Hematopoietic multipotent progenitor cell treated with erythropoietin and hydrocortisone succinate and interleukin-3 and kit ligand, for 6 days (in vitro differentiated cells): ENCODE data around the gene DYNLT4.
A peak's percentile ranks its signal among the peaks of the same experiment; 100 is the strongest.
"Not testable (repeated sequence)": the region's sequence is repeated elsewhere in the genome, so short reads cannot be mapped to it uniquely, and the experiment has no call there.

Experiments used
- DNase-seq: peaks from one replicate; pipeline ENCODE4 v3.0.0-alpha.2; 2015

The DYNLT4 gene

GRCh38 chr1:44786841-44787426, 20.2 kb downstream of the DYNLT4 start:
- DNase-seq, result no peak

- DNase-seq, result peak; percentile 83
Observed at GRCh38 chr1:44786138-44786840, 20.9 kb downstream of the DYNLT4 start.

- DNase-seq, result no peak
Observed at GRCh38 chr1:44785501-44786137, 21.5 kb downstream of the DYNLT4 start.

GRCh38 chr1:44785029-44785380, 22.1 kb downstream of the DYNLT4 start:
- DNase-seq, result no peak

- peak; percentile 53 for DNase-seq
Observed at GRCh38 chr1:44784094-44785028, 22.8 kb downstream of the DYNLT4 start.

GRCh38 chr1:44783697-44784093, 23.5 kb downstream of the DYNLT4 start:
- DNase-seq, result no peak

GRCh38 chr1:44780583-44781121, 26.5 kb downstream of the DYNLT4 start:
- no peak for DNase-seq

GRCh38 chr1:44778705-44779576, 28.2 kb downstream of the DYNLT4 start:
- DNase-seq, result no peak

GRCh38 chr1:44777969-44778635, 29.0 kb downstream of the DYNLT4 start:
- DNase-seq, result no peak

- DNase-seq, result no peak
Observed at GRCh38 chr1:44777547-44777946, 29.6 kb downstream of the DYNLT4 start.

GRCh38 chr1:44776730-44777068, 30.5 kb downstream of the DYNLT4 start:
- DNase-seq, result no peak

- peak; percentile 48 for DNase-seq
Observed at GRCh38 chr1:44775930-44776729, 31.0 kb downstream of the DYNLT4 start.

- peak; percentile 99 for DNase-seq
Observed at GRCh38 chr1:44775078-44775929, 31.8 kb downstream of the DYNLT4 start, which contains the start of gene RPS8. RPS8 (plus strand) TSS chr1:44775540; CDS start chr1:44775597, 57 bp downstream.

GRCh38 chr1:44766421-44766820, 40.7 kb downstream of the DYNLT4 start:
- not testable (repeated sequence) for DNase-seq

GRCh38 chr1:44760876-44761275, 46.3 kb downstream of the DYNLT4 start:
- no peak for DNase-seq

GRCh38 chr1:44759077-44759476, 48.1 kb downstream of the DYNLT4 start:
- no peak for DNase-seq

GRCh38 chr1:44757420-44757819, 49.7 kb downstream of the DYNLT4 start:
- no peak for DNase-seq
